Smooth muscle cell of the brain vasculature (primary cell): ENCODE results near the gene TAB2.
A peak's percentile ranks its signal among the peaks of the same experiment; 100 is the strongest.

ENCODE experiments used
- DNase-seq: peaks from one replicate; pipeline ENCODE4 v3.0.0-alpha.2; 2012; ENCODE audit warnings: low read depth, low spot score

TAB2 gene

DNA sequence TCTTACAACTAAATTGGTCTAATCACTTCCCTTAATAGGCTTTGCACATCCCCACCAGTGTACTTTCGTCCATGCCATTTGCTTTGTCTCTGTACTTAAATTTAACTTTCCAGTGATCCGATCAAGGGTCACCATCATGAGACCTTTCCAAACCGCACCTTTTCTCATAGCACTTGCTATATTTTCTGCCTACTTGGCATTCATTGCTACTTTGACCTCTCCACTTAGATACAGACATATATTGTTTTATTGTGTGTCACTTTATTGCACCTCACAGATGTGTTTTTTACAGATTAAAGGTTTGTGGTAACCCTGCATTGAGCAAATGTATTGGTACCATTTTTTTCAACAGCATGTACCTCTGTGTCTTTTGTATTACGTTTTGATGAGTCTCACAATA, 97.3 kb downstream of the TAB2 start:
- no peak for DNase-seq

DNA sequence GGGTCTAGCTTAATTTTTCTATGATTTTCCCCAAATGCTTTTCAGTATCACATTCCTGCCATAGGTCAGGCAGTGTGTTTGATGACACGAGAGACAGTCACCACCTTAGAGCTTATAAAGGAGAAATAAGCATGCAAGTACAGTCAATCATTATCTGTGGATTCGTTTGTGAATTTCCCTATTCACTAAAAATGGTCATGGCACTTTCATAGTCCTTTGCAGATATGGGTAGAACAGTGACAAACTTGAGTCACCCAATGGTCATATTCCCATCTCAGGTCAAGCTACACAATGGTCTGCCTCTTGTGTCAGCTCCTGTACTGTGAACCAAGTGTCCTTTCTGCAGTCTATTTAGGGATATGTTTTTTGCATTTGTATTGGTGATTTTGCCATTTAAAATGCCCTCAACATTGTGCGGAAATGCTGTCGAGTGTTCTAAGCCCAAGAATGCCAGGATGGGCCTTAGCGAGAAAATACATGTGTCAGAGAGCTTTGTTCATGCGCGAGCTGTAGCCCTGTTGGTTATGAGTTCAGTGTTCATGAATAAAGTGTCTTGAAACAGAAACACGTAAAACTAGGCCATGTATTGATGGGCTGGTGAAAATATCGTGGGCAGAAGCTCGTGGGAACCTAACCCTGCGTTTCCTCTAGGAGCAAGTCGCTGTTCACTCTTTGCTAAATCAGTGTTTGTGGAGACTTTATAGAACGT, 102.3 kb downstream of the TAB2 start:
- DNase-seq: no peak

DNA sequence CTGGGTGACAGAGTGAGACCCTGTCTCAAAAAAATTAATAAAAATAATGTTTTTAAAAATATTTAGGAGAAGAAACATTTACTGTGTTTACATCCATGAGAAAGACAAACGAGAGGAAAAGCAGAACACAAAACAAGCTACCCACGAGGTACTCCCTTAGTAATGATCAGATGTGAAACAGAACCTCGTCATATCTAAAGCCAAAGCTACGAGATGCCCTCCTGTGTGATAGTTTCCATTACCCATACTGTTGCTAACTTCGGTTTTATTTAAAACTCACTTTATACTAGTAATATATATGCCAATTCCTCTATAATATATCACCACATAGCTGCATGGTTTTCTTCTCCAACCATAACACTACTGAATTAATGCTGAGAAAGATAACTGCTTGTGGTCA, 103.6 kb downstream of the TAB2 start:
- no peak for DNase-seq

DNA sequence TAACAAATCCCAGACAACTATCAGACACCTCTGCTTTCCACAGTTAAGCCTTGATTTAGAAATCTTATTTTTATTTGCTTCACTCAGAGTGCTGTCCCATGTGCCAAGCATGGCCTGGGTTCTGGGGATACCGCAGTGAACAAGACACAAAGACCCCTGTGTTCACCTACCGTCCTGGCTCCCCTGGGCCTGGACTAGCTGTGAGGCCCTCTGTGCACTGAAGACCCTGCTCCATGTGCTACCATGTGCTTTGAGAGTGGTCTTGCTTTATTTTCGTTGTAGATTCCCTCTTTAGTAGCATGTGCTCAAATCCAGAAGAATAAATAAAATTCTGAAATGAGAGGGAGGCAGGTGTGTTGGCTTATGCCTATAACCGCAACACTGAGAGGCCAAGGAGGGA, 105.1 kb downstream of the TAB2 start:
- no peak for DNase-seq

DNA sequence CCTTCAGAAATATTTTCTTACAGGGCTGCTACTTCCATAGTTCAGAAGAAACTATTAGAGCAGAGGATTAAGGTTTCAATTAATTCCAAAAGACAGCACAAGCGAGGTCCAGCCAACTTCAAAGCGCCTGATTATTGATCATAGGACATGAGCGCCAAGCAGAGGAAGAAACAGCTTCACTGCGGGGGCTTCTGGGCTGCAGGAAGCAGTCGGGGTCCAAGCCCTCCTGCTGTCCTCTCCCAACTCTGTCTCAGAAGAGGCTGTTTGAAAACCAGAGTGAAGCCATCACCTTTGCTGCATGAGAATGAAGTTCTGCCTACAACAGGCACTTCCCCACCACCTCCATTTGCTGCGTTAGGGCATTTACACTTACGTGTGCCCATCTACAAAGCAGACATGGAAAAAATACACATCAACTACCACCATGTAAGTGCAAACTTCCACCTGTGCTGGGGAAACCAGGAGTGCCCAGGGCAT, 106.5 kb downstream of the TAB2 start:
- no peak for DNase-seq

DNA sequence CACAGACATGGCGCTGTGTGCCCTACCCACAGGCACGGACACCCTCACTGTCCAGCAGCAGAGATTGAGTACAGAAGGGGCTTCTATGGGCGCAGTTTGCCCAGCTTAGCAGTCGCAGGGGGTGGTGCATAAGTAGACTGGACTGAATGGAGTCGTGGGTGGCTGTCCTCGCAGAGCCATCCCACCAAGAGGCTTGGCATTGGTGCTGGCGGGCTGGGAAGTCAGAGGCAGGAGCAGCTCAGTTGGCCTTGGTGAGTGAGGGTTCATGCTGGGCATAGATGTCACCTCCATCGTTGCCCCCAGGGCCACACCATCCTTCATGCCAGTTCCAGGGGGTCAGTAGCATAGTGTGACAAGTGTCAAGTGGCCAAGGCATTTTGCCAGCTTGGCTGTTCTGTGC, 107.7 kb downstream of the TAB2 start:
- DNase-seq: no peak

DNA sequence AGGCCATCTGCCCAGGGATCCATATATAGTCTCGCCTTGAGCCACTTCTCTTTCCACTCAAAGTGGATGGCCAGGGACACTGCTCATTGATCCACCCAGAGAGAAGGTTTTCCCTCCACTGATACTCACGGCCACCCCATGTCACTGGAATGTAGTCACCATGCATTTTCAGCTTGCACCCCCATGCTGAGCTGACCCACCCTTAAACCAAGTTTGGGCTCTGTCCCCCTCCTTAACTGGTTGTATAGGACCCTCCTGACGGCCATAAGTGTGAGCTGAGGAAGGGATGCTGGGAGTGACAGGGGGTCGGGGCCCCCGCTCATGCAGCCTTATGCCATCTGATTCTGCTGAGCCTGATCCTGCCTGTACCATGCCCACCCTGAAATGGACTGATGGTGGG, 108.2 kb downstream of the TAB2 start:
- DNase-seq: no peak

DNA sequence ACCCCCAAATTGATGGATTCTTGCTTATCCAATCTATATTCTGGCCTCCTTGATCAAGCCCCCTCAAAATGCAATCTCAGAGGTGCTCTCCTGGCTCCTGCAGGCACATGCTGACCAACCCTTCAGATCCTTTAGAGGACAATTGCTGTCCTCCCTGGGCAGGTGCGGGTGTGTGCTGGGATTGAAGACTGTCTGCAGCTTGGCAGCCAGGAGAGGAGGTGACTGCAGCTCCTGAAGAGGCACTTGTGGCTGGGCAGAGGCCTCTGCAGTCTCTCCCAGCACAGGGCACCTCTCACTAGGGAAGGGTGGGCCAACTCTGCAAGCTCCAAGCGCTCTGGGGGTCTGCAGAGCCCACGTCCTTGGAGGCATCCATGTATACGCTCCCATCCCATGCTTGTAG, 111.1 kb downstream of the TAB2 start:
- no peak for DNase-seq

DNA sequence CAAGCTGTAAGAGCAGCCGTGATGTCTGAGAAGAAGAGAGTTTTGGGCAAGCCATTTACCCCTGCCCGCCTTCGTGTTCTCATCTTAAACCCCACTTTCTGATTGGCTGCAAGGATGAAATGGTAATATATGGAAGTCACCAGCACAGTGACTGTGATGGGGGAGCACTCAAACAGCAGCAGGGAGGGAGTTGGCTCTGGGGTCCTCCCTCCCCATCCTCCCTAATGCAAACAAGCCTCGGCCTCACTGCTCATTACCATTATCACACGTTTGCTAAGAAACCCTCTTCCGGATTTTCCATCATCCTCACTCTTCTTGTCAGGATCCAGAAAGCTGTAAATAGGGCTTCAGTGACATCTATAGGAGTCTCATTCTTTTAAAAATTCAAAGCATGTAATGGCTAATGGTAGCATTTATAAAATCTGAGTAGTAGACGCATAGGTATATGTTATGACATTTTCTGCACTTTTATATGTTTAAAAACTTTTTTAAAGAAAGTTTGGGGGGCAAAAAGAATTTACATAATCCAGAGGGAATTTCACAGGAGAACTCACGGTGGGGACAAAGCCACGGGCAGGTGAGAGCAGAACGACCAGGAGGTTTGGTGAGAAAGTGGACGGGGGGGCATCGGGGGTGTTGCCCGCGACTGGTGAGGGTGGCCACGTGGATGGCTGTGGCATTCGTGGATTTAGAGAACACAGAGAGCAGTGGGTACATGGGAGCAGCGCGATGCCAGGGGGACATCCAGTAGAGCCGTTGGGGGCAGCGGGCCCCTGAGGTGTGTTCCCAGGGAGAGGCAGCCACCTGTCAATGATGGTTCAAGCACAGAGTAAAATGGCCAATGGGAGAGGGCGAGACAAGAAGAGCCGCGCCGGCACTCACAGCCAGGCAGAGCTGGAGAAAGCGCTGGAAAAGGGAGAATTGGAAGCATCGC, 112.2 kb downstream of the TAB2 start:
- DNase-seq: no peak

DNA sequence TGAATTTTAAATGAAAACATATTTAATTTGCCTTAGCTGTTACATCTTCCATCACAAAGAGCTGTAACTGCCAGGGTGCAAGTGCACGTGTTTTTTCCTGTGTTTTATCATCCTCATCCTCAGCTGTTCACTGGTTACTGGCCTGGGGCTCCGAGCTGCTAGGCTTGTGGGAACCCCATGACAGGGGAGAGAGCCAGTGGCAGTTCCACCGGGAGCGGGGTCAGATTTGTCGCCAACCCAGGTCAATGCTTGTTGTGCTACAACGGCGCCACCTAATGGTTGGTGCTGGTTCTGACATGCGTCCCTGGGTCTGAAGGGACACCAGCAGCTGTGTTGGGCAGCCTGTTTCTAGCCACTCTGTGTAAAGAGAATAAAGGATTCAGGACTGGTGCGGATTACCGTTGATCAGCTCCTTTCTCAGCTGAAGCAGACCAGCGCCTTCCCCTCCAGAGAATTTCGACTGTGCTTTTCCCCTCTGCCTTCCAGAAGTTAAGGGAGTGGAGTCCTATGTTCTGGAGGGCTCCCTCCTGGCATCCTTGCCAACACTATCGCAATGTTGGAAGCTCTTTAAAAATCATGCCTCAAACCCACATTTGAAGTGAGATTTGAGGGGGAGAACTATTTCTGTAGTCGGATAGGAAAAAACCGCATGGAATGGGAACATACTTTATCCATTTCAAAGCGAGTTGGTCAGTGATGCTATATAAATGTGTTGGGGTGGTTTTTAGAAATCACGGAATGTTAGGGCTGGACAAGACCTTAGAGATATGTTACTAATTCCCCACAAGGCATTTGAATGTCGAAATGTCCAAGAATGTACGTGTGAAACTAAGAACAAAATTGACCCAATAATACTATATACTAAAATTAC, 114.6 kb downstream of the TAB2 start:
- DNase-seq: peak; percentile 62

DNA sequence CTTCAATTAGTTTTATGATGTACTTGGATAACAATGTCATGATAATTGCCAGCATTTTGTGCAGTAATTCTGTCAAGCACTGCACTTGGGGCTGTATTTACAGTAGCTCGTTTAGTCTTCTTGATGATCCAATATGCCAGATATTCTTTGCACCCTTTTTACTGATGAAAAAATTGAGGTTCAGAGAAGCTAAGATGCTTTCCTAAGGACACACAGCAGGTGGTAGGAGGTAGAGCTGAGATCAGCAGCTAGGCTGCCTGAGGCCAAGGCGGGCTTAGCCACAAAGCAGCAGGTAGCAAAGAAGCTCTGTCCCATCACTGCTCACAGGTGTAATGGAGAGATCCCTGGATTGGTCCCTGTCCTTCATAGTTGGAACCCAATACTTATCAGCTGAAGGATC, 115.9 kb downstream of the TAB2 start:
- DNase-seq: no peak

DNA sequence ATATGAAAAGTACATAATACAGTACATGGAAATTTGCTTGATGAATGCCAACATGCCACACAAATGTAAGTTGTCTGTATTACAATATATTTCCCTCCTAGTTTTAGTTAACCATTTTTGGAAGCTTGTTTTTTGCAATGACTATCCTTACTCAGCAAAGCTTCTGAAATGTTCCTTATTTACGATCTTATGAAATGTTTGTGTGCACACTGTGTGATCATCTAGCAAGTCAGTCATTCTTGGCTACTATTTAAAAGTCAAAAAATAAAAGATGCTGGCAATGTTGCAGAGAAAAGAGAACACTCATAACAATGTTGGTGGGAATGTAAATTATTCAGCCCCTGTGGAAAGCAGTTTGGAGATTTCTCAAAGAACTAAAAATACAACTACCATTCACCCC, 116.4 kb downstream of the TAB2 start:
- DNase-seq: no peak

DNA sequence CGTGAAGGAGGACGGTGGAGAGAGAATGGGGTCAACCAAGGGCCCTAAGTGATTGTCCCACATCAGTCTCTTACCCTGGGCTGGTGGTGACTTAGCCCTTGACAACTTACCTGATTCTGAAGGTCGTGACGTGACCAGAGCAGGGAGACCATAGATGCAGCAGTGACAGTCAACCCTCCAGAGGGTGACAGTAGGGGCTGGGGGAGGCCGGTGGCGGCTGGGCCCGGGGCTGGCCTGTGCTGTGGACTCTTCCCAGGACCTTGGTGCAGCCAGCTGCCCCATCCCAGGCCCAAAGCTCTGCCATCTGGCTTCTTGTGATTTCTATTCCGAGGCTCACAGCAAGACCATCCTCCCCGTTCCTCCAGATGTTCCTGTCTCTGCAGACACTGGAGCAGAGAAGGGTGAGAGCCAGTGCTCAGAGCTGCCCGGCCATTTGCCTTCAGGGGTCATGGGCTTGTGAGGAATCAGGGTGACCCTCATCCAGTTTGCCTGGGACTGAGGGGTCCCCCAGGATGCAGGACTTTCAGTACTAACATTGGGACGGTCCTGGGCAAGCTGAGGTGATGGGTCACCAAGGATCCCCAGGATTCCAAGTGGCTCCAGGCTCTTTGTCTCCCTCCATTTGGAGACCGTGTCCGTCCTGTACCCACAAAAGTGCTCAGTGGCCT, 118.5 kb downstream of the TAB2 start:
- DNase-seq: no peak

DNA sequence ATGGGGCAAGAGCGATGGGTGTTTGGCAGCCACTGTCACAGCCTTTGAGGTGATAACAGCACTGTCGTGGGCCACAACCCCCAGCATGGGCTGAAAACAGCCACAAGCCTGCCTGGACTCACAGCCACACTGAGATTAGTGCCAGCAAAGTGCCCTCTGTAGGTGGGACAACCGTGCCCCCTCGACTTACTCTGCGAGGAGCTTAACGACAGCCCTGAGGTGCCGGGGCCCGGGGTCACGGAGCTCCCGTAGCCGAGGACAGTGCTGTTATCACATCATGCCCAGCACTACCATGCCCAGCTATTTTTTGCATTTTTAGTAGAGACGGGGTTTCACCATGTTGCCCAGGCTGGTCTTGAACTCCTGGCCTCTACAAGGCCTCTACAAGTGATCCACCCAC, 119.1 kb downstream of the TAB2 start:
- no peak for DNase-seq

DNA sequence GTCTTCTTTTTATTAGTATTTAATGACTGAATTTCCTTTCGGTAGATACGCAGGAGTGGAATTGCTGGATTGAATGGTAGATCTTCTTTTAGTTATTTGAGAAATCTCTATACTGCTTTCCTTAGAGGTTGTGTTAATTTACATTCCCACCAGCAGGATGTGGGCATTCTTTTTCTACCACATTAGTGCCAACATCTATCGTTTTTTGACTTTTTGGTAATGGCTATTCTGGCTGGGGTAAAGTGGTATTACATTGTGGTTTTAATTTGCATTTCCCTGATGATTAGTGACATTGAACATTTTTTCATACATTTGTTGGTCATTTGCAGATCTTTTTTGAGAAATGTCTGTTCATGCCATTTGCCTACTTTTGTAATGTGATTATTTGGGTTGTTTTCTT, 119.7 kb downstream of the TAB2 start:
- DNase-seq: no peak

DNA sequence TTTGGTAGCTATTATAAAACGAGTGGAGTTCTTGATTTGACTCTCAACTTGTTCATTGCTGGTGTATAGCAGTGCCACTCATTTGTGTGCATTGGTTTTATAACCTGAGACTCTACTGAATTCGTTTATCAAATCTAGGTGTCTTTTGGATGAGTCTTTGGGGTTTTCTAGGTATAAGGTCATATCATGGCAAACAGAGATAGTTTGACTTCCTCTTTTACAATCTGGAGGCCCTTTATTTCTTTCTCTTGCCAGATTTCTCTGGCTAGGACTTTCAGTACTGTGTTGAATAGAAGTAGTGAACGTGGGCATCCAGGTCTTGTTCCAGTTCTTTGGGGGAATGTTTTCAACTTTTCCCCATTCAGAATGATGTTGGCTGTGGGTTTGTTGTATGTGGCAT, 121.3 kb downstream of the TAB2 start:
- DNase-seq: no peak

DNA sequence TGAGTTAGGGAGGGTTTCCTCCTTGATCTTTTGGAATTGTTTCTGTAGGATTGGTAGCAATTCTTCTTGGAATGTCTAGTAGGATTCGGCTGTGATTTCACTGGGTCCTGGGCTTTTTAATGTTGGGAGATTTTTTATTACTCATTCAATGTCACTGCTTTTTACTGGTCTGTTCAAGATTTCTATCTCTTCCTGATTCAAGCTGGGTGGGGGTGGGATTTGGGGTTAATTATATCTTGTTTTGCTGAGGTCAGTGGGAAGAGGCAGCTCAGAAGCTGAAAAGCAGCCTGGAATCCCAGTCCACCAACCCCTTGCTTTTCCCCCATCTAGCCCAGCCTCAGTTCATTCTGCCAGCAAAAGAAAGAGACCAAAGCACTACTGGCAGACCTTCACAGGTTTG, 122.1 kb downstream of the TAB2 start:
- no peak for DNase-seq

DNA sequence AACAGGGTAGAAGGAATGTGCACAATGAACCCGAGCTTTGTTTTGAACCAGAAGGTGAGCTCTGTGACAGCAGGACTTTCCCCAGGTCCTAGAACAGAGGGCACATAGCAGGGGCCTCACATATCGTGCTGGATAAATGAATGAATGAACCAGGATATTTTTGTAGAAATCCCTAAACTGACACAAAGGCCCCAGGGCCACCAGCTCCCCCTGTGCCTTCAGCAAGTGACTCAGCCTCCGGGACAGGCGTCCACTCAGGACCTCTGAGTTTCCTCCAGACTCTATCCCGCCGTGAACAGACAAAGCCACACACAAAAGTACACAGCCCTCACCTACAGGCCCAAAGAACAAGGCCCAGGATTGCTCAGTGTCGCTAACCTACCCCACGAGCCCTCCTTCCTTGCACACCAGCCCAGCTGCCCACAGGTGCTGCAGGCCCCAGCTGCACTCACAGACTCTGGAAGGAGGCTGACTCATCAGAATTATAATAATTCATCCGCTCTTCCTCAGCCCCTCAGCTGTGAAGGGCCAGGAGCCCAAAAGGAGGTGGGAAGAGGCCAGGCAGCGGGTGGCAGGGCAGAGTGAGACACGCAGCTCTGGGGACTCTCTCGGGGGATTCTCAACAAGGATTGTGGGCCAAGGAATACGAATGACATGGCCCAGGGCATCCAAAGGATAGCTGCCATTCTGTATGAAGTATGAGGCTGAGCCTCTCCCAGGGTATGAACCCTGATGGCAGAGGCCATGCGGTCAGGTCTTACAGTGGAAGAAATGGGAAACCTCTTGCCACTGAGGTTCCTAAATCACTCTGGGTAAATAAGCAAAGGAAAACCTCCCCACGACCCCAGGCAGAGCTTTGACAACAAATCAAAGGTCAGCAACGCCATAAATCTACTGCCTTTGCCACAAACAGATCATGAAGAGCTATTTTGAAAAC, 123.5 kb downstream of the TAB2 start:
- DNase-seq: no peak

DNA sequence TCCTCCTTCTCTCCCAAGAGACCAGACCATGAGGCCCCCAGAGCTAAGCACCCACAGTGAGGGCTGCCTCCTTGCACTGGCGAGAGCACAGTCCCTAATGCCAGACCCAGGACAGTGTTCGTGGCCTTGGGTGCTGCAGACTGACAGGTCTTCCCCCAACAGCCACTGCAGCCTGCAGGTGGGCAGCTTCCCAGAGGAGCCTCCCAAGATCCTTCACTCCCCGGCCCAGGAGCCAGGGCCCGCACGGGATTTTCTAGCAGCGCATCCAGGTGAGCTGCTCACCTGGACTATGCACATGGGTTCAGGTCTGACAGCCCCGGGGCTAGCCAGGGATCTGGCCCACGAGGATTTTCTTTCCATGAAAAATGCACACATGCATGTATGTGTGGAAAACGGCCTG, 124.2 kb downstream of the TAB2 start:
- DNase-seq: no peak

DNA sequence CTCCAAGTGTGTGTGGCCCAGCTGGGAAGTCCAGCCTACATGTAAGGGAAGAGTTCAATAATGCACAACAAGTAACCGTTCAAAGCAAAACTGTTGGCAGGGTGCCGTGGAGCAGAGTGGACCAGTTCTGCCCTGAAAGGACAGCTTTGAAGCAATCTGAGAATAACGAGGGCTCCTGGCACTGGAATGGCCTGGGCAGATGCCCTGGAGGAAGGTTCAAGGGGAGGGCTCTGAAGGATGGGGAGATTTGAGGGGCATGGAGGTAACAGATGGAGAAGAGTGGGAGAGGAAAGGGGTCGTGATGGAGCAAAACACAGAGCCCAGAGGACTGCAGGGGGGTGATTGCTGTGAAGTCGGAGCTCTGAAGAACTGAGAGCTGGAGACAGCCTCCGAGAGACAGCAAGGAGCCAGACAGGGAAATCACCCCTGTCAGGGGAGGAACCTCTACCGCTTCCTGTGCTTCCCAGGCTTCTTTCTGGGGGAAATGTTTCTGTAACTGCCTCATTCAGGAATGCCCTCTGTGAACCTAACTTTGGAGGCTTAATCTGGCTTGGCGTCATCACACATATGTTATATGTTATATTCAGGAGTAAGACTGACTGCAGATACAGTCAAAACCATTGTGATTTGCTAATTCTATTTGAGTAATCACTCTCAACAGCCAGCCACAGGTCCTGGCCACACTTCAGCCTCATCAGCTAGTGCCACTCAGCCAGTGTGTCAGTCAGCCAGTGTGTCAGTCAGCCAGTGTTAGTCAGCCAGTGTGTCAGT, 126.1 kb downstream of the TAB2 start:
- DNase-seq: no peak
